Ovary (tissue), 3 donors: ENCODE results near the gene RNF223.

ENCODE experiments used
- EP300 ChIP-seq: sonication (generic); formaldehyde crosslinking; IDR thresholded peaks from one replicate; pipeline ENCODE4 v1.6.1; 2017; ENCODE audit warnings: antibody characterized with exemption
- POLR2A ChIP-seq: fragments of 450-650 bp; IDR thresholded peaks from one replicate; pipeline ENCODE4 v1.6.1; 2017; ENCODE audit warnings: antibody characterized with exemption, mild to moderate bottlenecking, moderate library complexity
- TF ChIP-seq, protein P1 (sequence below), 3 donors: fragments of 450-650 bp in 2 of 3; fragments of 200-600 bp in 1 of 3; IDR thresholded peaks; one replicate each; pipeline versions ENCODE4 v1.5.1 to v1.8.0; 2016 to 2022; ENCODE audit warnings: antibody characterized with exemption in 3 of 3, mild to moderate bottlenecking in 1 of 3
- donor health status: DM: no; HTN: no; CAD: no.

GRCh38 chr1:1122981-1123480 lies 48.9 kb upstream of the RNF223 start:
- TF ChIP-seq POLR2A (no peak), EP300 (no peak)
- TF ChIP-seq, protein P1, sequence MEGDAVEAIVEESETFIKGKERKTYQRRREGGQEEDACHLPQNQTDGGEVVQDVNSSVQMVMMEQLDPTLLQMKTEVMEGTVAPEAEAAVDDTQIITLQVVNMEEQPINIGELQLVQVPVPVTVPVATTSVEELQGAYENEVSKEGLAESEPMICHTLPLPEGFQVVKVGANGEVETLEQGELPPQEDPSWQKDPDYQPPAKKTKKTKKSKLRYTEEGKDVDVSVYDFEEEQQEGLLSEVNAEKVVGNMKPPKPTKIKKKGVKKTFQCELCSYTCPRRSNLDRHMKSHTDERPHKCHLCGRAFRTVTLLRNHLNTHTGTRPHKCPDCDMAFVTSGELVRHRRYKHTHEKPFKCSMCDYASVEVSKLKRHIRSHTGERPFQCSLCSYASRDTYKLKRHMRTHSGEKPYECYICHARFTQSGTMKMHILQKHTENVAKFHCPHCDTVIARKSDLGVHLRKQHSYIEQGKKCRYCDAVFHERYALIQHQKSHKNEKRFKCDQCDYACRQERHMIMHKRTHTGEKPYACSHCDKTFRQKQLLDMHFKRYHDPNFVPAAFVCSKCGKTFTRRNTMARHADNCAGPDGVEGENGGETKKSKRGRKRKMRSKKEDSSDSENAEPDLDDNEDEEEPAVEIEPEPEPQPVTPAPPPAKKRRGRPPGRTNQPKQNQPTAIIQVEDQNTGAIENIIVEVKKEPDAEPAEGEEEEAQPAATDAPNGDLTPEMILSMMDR (IDR thresholded peaks at IDR 0.05), result no peak
